Ascending aorta (tissue), 2 donors: ENCODE measurements around the gene SAMD13. TPM values are rescaled to one million over a fixed set of nuclear protein-coding genes. Genes with fewer than 3 reads are reported as not detected.

ENCODE experiments used
- DNase-seq, 2 donors: peaks; one replicate each; pipeline ENCODE4 v3.0.0-alpha.2; 2019; ENCODE audit warnings: low spot score in 2 of 2
- H3K27ac ChIP-seq, 2 donors: fragments of 200-600 bp; sonication (generic); one replicate each; pipeline ENCODE4 v1.5.1; 2016 to 2017; ENCODE audit warnings: mild to moderate bottlenecking in 1 of 2
- H3K27me3 ChIP-seq: fragments of 200-600 bp; sonication (generic); one replicate; pipeline ENCODE4 v1.5.1; 2017
- H3K36me3 ChIP-seq, 2 donors: fragments of 200-600 bp; sonication (generic); one replicate each; pipeline ENCODE4 v1.5.1; 2016
- H3K4me1 ChIP-seq, 2 donors: fragments of 200-600 bp; sonication (generic); one replicate each; pipeline ENCODE4 v1.5.1; 2016 to 2017; ENCODE audit warnings: mild to moderate bottlenecking in 1 of 2
- H3K4me3 ChIP-seq, 2 donors: fragments of 200-600 bp; sonication (generic); one replicate each; pipeline ENCODE4 v1.5.1; 2016 to 2017; ENCODE audit warnings: mild to moderate bottlenecking in 1 of 2
- H3K9me3 ChIP-seq, 2 donors: fragments of 200-600 bp; sonication (generic); one replicate each; pipeline ENCODE4 v1.5.1; 2016
- intact Hi-C: fragments of 100-400 bp; cut with DNase I; formaldehyde crosslinking; loops from one replicate; pipeline ENCODE4 v1.15.1; 2023
- total RNA-seq: library from RNA; depleted of rRNA; stranded (reverse); fragments of >200 nt; gene quantifications from one replicate; pipeline ENCODE4 v1.1.0, GENCODE V29; 2016
- TF ChIP-seq, protein P1 (sequence below), 3 experiments: fragments of 200-600 bp in 2 of 3; fragments of 450-650 bp in 1 of 3; sonication (generic) in 2 of 3; IDR thresholded peaks; one replicate each; pipeline ENCODE4 v1.5.1; 2016 to 2019; ENCODE audit warnings: antibody characterized with exemption in 3 of 3, mild to moderate bottlenecking in 1 of 3, moderate library complexity in 1 of 3

Gene SAMD13
- total RNA-seq, 1 donor from 2014 or later, result not detected

DNA sequence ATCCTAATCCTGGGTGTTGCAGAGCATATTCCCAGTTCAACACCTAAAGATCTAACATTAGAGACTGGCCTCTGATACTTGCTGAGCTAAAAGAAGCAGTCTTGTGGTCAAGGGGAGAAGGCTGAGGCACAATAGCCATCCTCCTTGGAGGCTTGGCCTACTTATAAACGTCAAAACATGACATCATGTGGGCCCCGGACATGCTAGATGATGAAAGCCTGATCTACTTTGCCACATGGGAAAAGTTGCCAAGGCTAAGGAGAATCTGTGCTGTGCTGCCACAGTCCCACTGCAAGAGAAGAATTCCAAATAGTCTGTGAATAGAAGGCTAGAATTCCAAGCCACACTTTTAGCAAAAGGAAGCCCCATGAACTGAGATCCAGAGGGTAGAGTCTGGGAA is 43.9 kb upstream of the SAMD13 start:
- TF ChIP-seq, protein P1, sequence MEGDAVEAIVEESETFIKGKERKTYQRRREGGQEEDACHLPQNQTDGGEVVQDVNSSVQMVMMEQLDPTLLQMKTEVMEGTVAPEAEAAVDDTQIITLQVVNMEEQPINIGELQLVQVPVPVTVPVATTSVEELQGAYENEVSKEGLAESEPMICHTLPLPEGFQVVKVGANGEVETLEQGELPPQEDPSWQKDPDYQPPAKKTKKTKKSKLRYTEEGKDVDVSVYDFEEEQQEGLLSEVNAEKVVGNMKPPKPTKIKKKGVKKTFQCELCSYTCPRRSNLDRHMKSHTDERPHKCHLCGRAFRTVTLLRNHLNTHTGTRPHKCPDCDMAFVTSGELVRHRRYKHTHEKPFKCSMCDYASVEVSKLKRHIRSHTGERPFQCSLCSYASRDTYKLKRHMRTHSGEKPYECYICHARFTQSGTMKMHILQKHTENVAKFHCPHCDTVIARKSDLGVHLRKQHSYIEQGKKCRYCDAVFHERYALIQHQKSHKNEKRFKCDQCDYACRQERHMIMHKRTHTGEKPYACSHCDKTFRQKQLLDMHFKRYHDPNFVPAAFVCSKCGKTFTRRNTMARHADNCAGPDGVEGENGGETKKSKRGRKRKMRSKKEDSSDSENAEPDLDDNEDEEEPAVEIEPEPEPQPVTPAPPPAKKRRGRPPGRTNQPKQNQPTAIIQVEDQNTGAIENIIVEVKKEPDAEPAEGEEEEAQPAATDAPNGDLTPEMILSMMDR (IDR thresholded peaks at IDR 0.05), result no peak
- intact Hi-C loops, result no loop called here
- Histone ChIP-seq H3K4me3 (no peak overlapping the region), H3K9me3 (no peaks in the 10 kb centered on the region), H3K4me1 (peaks cover 4 to 8% of the 10 kb centered on the region in 2 donors), H3K36me3 (no peaks in the 10 kb centered on the region), H3K27ac (no peak overlapping the region), H3K27me3 (no peaks in the 10 kb centered on the region)
- no peak for DNase-seq

DNA sequence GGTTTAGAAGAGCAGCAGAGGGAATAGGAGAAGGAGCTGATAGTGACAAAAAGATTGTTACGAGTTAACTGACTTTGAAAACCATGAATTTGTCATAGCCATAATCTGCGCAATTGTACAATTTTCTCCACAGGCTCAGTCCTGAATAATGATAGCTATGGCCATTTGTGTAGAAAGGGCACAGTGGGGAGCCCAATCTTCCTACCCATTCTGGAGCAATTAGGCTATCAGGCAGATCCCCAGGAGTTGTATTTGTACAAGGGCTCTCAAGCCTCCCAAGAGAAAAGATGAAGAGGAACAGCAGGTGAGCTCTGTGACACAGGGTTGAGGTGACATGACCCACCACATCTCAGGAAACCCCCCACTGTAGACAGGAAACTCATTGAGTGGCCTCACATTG is 42.1 kb upstream of the SAMD13 start:
- TF ChIP-seq, protein P1 (IDR thresholded peaks at IDR 0.05), result no peak
- H3K27ac ChIP-seq, result no peak overlapping the region
- no peak for DNase-seq
- no peaks in the 10 kb centered on the region for H3K27me3 ChIP-seq
- no peak overlapping the region for H3K4me3 ChIP-seq
- no peaks in the 10 kb centered on the region for H3K9me3 ChIP-seq
- intact Hi-C loops, result no loop called here
- peaks cover 1 to 2% of the 10 kb centered on the region in 2 donors for H3K4me1 ChIP-seq
- no peaks in the 10 kb centered on the region for H3K36me3 ChIP-seq

DNA sequence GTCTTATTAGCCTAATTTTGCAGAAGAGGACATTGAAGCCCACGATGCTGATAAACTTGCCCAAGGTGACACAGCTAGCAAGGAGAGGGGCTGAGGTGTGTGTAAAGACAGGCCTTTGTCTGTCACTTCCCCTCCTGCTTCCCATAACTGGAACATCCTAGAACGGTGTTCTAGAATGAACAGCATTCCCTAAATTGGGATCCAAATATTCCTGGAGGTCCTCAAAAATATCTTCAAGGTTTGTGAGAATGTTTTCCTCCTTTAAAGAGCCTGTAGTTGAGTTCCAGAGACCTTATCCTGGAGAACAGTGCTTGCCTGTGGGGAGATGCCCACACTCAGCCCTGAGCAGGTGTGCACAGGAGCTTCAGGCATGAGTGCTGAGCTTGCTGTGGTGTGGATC is 41.5 kb upstream of the SAMD13 start:
- TF ChIP-seq, protein P1 (IDR thresholded peaks at IDR 0.05), result no peak
- intact Hi-C loops, result no loop called here
- Histone ChIP-seq H3K27me3 (no peaks in the 10 kb centered on the region), H3K36me3 (no peaks in the 10 kb centered on the region), H3K9me3 (no peaks in the 10 kb centered on the region), H3K27ac (no peak overlapping the region), H3K4me1 (no peaks in the 10 kb centered on the region), H3K4me3 (no peak overlapping the region)
- DNase-seq, result no peak

DNA sequence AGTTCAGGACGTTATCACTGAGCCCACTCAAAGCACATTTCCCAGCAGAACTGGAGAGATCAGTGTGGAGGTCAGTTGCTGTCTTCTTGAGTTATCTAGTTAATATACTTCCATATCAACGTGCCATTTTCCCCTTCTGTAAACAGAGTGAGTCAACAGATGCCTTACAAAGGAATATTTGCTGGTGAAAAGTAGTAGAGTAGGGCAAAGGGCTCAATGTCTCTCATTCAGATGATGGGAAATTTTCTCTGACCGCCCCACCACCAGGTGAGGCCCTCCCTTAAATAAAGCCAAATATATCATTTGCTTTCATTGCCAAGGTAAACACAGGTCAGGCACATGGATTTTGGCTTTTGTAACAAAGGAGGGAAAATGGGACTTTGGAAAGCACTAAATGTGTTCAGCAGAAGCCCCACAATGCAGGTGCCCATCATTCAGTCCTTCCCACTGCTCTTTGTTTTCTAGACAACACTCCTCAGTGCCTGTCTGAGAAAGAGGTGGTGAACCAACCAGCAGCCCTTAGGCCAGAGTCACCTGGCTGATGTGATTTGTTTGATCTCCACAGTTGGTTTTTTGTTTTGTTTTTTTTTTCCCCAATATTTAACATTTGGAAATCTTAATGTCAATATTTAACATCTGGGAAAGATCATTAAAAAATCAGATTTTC is 40.5 kb upstream of the SAMD13 start:
- Histone ChIP-seq H3K9me3 (no peaks in the 10 kb centered on the region), H3K36me3 (no peaks in the 10 kb centered on the region), H3K27me3 (no peaks in the 10 kb centered on the region), H3K27ac (no peak overlapping the region), H3K4me3 (no peak overlapping the region), H3K4me1 (no peaks in the 10 kb centered on the region)
- no peak for DNase-seq
- intact Hi-C loops, result no loop called here
- TF ChIP-seq, protein P1 (IDR thresholded peaks at IDR 0.05), result no peak

DNA sequence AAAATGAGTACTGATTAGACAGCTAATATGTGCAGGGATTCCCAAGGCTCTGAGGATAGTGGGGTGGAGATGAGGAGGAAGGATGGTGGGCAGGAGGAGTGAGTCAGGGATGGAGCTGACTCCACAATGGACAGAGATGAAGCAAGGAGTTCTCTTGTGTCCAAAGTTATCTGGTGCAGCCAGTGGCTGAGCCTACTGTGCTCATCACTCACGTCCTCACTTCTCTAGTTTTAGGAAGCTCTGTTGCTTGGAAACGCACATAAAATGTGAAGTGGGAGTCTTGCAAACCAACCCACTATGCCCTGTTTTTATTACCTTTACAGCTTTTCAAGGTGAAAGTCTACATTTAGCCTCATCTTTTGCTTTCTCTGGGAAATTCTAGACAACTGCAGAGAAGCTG is 36.5 kb upstream of the SAMD13 start:
- H3K36me3 ChIP-seq, result no peaks in the 10 kb centered on the region
- no peak for DNase-seq
- no peaks in the 10 kb centered on the region for H3K27me3 ChIP-seq
- H3K4me1 ChIP-seq, result no peaks in the 10 kb centered on the region
- H3K9me3 ChIP-seq, result no peaks in the 10 kb centered on the region
- intact Hi-C loops, result no loop called here
- H3K27ac ChIP-seq, result no peak overlapping the region
- no peak overlapping the region for H3K4me3 ChIP-seq
- TF ChIP-seq, protein P1 (IDR thresholded peaks at IDR 0.05), result no peak

DNA sequence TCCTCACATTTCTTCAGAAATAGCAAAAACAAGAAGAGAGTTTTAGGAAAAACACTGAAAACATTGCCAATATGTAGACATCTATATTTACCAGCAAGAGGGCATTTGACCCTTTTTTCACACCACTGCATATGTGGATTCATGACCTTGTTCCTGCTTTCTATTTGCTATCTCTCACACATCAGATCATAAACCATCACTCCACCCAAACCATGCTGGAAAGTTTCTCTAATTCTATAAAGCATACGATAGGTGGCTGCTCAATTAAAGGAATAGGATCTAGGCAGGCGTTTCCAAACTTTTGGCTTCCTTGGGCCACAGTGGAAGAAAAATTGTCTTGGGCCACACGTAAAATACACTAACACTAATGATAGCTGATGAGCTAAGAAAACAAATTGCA is 35.6 kb upstream of the SAMD13 start:
- Histone ChIP-seq H3K4me1 (no peaks in the 10 kb centered on the region), H3K27me3 (no peaks in the 10 kb centered on the region), H3K9me3 (no peaks in the 10 kb centered on the region), H3K27ac (no peak overlapping the region), H3K4me3 (no peak overlapping the region), H3K36me3 (no peaks in the 10 kb centered on the region)
- TF ChIP-seq, protein P1 (IDR thresholded peaks at IDR 0.05), result no peak
- intact Hi-C loops, result no loop called here
- no peak for DNase-seq
